IMR-90 (cell line): ENCODE data around the gene NTMT1. TPM values are rescaled to one million over a fixed set of nuclear protein-coding genes. Genes with fewer than 3 reads are reported as not detected.

Experiments used
- ATAC-seq: fragments of 200-7000 bp; cut with Tn5 transposase; 2 replicates; pipeline ENCODE4 v1.9.1; 2020; ENCODE audit warnings: low read depth, mild to moderate bottlenecking, moderate library complexity
- BruUV-seq: library from RNA; stranded (reverse); fragments of 400-500 nt; replicated peaks from 2 replicates; lab custom pipeline; 2021; lab: Mats Ljungman, UMichigan
- CTCF ChIA-PET: fragments of 300-600 bp; formaldehyde crosslinking; extraction: SDS; loops from one replicate; lab custom pipeline; 2021; ENCODE audit warnings: antibody characterized with exemption; lab: Yijun Ruan, JAX
- POLR2A ChIA-PET: fragments of 300-600 bp; sonication (Branson Sonifier 250); formaldehyde crosslinking; loops from one replicate; lab custom pipeline; 2022; ENCODE audit warnings: antibody characterized with exemption; ENCODE audit not compliant: unreplicated experiment; lab: Charles Lee
- DNase-seq: peaks from one replicate; pipeline ENCODE4 v3.0.0; 2013
- H2AFZ ChIP-seq: replicated peaks from 2 replicates; pipeline ENCODE3; 2013; ENCODE audit warnings: low read length, mild to moderate bottlenecking; ENCODE audit not compliant: poor library complexity
- H2AK5ac ChIP-seq: 2 replicates; pipeline ENCODE4 v1.6.1; 2013; ENCODE audit warnings: low read depth, low read length, inconsistent platforms
- H2AK9ac ChIP-seq: replicated peaks from 2 replicates; pipeline ENCODE3; 2013; ENCODE audit warnings: mild to moderate bottlenecking, low read depth, low read length, moderate library complexity; ENCODE audit not compliant: poor library complexity
- H2BK120ac ChIP-seq: 2 replicates; pipeline ENCODE4 v1.6.1; 2013; ENCODE audit warnings: low read depth, low read length, inconsistent platforms
- H2BK15ac ChIP-seq: 3 replicates; pipeline ENCODE4 v1.6.1; 2013; ENCODE audit warnings: low read depth, low read length, inconsistent platforms
- H2BK20ac ChIP-seq: 2 replicates; pipeline ENCODE4 v1.6.1; 2013; ENCODE audit warnings: low read depth, mild to moderate bottlenecking, inconsistent platforms, low read length, moderate library complexity
- H2BK5ac ChIP-seq: 2 replicates; pipeline ENCODE4 v1.6.1; 2013; ENCODE audit warnings: mild to moderate bottlenecking, low read depth, low read length, inconsistent platforms; ENCODE audit not compliant: poor library complexity, severe bottlenecking
- H3K14ac ChIP-seq: replicated peaks from 2 replicates; pipeline ENCODE4 v1.6.1; 2013; ENCODE audit warnings: low read depth, low read length, inconsistent platforms
- H3K18ac ChIP-seq: 2 replicates; pipeline ENCODE4 v1.6.1; 2013; ENCODE audit warnings: low read depth, low read length, control low read depth
- H3K23ac ChIP-seq: 2 replicates; pipeline ENCODE4 v1.6.1; 2013; ENCODE audit warnings: low read depth, low read length, inconsistent platforms
- H3K27ac ChIP-seq: 2 replicates; pipeline ENCODE4 v1.5.1; 2013; ENCODE audit warnings: mild to moderate bottlenecking, control low read depth, low read length; ENCODE audit not compliant: insufficient read depth
- H3K27me3 ChIP-seq: 2 replicates; pipeline ENCODE4 v1.6.1; 2013; ENCODE audit warnings: low read length; ENCODE audit not compliant: control insufficient read depth, insufficient read depth
- H3K36me3 ChIP-seq: 2 replicates; pipeline ENCODE4 v1.6.1; 2013; ENCODE audit warnings: low read length, mixed read lengths; ENCODE audit not compliant: control insufficient read depth, insufficient read depth
- H3K4ac ChIP-seq: 2 replicates; pipeline ENCODE4 v1.6.1; 2013; ENCODE audit warnings: low read depth, low read length, inconsistent platforms
- H3K4me1 ChIP-seq: 2 replicates; pipeline ENCODE4 v1.6.1; 2013; ENCODE audit warnings: low read length, mixed read lengths; ENCODE audit not compliant: control insufficient read depth, insufficient read depth
- H3K4me2 ChIP-seq: 2 replicates; pipeline ENCODE4 v1.6.1; 2013; ENCODE audit warnings: low read depth, mild to moderate bottlenecking, control low read depth, low read length, moderate library complexity
- H3K4me3 ChIP-seq: 2 replicates; pipeline ENCODE4 v1.5.1; 2013; ENCODE audit warnings: low read depth, mild to moderate bottlenecking, control low read depth, low read length, moderate library complexity; ENCODE audit not compliant: insufficient read depth
- H3K56ac ChIP-seq: 2 replicates; pipeline ENCODE4 v1.6.1; 2013; ENCODE audit warnings: low read length, inconsistent platforms; ENCODE audit not compliant: insufficient read depth; ENCODE audit errors: extremely low read depth
- H3K79me1 ChIP-seq, 2 experiments: 2 replicates each; pipeline ENCODE4 v1.6.1; 2013; ENCODE audit warnings: low read length in 2 of 2, inconsistent platforms in 1 of 2, low read depth in 1 of 2
- H3K9ac ChIP-seq: 2 replicates; pipeline ENCODE4 v1.6.1; 2013; ENCODE audit warnings: low read depth, low read length, control low read depth
- H3K9me1 ChIP-seq: 2 replicates; pipeline ENCODE4 v1.6.1; 2013; ENCODE audit warnings: low read length, inconsistent platforms; ENCODE audit not compliant: insufficient read depth
- H3K9me3 ChIP-seq: 2 replicates; pipeline ENCODE4 v1.6.1; 2013; ENCODE audit warnings: low read length; ENCODE audit not compliant: control insufficient read depth, insufficient read depth
- H4K20me1 ChIP-seq: 2 replicates; pipeline ENCODE4 v1.6.1; 2013; ENCODE audit warnings: low read length, inconsistent platforms; ENCODE audit not compliant: insufficient read depth
- H4K5ac ChIP-seq: 2 replicates; pipeline ENCODE4 v1.6.1; 2013; ENCODE audit warnings: mild to moderate bottlenecking, low read depth, low read length, control low read depth
- H4K8ac ChIP-seq, 2 experiments: 2 replicates each; pipeline ENCODE4 v1.6.1; 2013; ENCODE audit warnings: low read depth in 2 of 2, low read length in 2 of 2, control low read depth in 1 of 2, inconsistent platforms in 1 of 2
- H4K91ac ChIP-seq: 2 replicates; pipeline ENCODE4 v1.6.1; 2013; ENCODE audit warnings: low read depth, low read length, inconsistent platforms; ENCODE audit not compliant: insufficient read depth
- BHLHE40 ChIP-seq: fragments of 150-350 bp; IDR thresholded peaks from 2 replicates; pipeline ENCODE4 v1.6.1; 2016; ENCODE audit warnings: mild to moderate bottlenecking, low read depth, low read length
- CEBPB ChIP-seq: IDR thresholded peaks from 2 replicates; pipeline ENCODE4 v1.6.1; 2012; ENCODE audit warnings: low read depth, low read length, improper control_type of control experiment
- CHD1 ChIP-seq: IDR thresholded peaks from 2 replicates; pipeline ENCODE4 v1.6.1; 2012; ENCODE audit warnings: low read depth, low read length, improper control_type of control experiment
- FOS ChIP-seq: fragments of 150-350 bp; IDR thresholded peaks from 2 replicates; pipeline ENCODE4 v1.6.1; 2016; ENCODE audit warnings: low read depth, low read length
- MAFK ChIP-seq: IDR thresholded peaks from 2 replicates; pipeline ENCODE4 v1.6.1; 2012; ENCODE audit warnings: low read depth, low read length, improper control_type of control experiment
- MAZ ChIP-seq: IDR thresholded peaks from 2 replicates; pipeline ENCODE4 v1.6.1; 2012; ENCODE audit warnings: low read depth, mild to moderate bottlenecking, low read length, improper control_type of control experiment, moderate library complexity, borderline replicate concordance
- MXI1 ChIP-seq: IDR thresholded peaks from 2 replicates; pipeline ENCODE4 v1.6.1; 2012; ENCODE audit warnings: low read depth, mild to moderate bottlenecking, low read length, moderate library complexity, borderline replicate concordance
- NFE2L2 ChIP-seq: fragments of 150-350 bp; IDR thresholded peaks from 2 replicates; pipeline ENCODE4 v1.6.1; 2016; ENCODE audit warnings: low read depth, mild to moderate bottlenecking, low read length
- POLR2A ChIP-seq: IDR thresholded peaks from 2 replicates; pipeline ENCODE4 v1.6.1; 2012; ENCODE audit warnings: mild to moderate bottlenecking, low read depth, low read length
- RAD21 ChIP-seq: IDR thresholded peaks from 2 replicates; pipeline ENCODE4 v1.6.1; 2012; ENCODE audit warnings: low read length, improper control_type of control experiment
- RCOR1 ChIP-seq: IDR thresholded peaks from 2 replicates; pipeline ENCODE4 v1.6.1; 2012; ENCODE audit warnings: mild to moderate bottlenecking, low read length, improper control_type of control experiment; ENCODE audit not compliant: insufficient replicate concordance
- WGBS, 2 experiments: methylation state at CpG; one replicate each; pipeline versions ENCODE4 v1.1.5 to v1.1.7; 2013; ENCODE audit warnings: missing lambda C conversion rate in 2 of 2; ENCODE audit not compliant: insufficient read length in 1 of 2; ENCODE audit errors: extremely low coverage in 2 of 2; 5-methylcytosine and 5-hydroxymethylcytosine counted together
- dilution Hi-C: fragments of 300-500 bp; cut with HindIII; formaldehyde crosslinking; loops from one replicate; pipeline ENCODE4 v1.14.3; 2018; ENCODE audit warnings: low sequenced_read_pairs; ENCODE audit not compliant: unreplicated experiment
- in situ Hi-C: fragments of 300-500 bp; cut with MboI; formaldehyde crosslinking; loops from 3 replicates; pipeline ENCODE4 v1.14.3; 2019; ENCODE audit warnings: low sequenced_read_pairs, inconsistent platforms, mixed read lengths
- intact Hi-C: fragments of 100-400 bp; cut with micrococcal nuclease; formaldehyde crosslinking; loops from 2 replicates; pipeline ENCODE4 v1.10.0; 2022
- polyA plus RNA-seq, 3 experiments: library from polyadenylated mRNA; depleted of rRNA; stranded (reverse); fragments of >200 nt; gene quantifications; 2 replicates each; pipeline ENCODE4 v1.2.3, GENCODE V29; 2012; ENCODE audit warnings: low replicate concordance in 1 of 3
- total RNA-seq: library from RNA; depleted of rRNA; stranded (reverse); fragments of >200 nt; gene quantifications from 2 replicates; pipeline ENCODE4 v1.2.3, GENCODE V29; 2012
- TF ChIP-seq, protein P1 (sequence below): conservative IDR thresholded peaks from 2 replicates; pipeline ENCODE4 v1.5.1; 2012; ENCODE audit warnings: mild to moderate bottlenecking, low read depth, low read length, improper control_type of control experiment
- TF ChIP-seq, protein P2 (sequence below): fragments of 150-350 bp; IDR thresholded peaks from 2 replicates; pipeline ENCODE4 v1.6.1; 2016; ENCODE audit warnings: low read depth, mild to moderate bottlenecking, low read length, moderate library complexity, borderline replicate concordance

The NTMT1 gene
- total and polyA plus RNA-seq, 2 of the 4 experiments (the other 2 are of a cell fraction) = 68.1 to 88.1 TPM

DNA sequence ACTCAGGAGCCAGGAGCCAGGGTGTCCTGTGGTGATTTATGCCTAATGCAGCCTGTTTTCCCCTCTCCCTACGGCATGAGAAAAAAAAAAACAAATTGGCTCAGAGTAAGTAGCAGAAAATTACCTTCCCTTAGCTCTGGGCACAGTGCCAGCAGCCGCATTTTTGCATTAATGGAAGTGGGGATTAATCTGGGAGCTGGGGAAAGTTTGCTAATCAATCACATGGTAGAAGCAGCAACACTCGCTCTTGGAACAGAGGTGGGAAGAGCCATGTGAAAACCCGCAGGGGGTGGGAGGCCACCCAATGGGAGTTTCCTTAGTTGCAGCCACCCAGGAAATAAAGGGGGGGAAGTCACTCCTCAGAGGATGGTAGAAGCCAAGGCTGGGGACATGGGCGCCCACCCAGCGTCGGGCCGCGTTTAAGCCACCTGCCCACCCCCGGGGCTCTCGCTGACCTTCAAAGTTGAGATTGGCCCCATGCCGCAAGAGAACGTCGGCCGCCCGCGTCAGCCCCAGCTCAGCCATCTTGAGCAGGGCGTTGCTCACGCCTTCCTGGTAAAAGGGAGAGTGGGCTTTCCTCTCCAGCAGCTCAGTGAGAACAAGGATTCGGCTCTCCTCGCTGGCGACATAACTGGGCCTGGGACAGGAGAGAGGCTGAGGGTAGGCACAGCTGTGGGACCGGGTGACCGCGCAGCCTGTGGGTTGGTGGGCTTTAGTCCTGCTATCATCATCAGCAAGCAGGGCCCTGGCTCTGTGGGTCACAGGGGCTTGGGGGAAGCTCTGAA lies 14.3 kb downstream of the NTMT1 start:
- no peaks in the 10 kb centered on the region for H3K27me3 ChIP-seq
- no peak overlapping the region for H3K18ac ChIP-seq
- intact Hi-C loops = no loop called here
- no peak overlapping the region for H2BK20ac ChIP-seq
- peak; percentile 39 for DNase-seq
- no peak overlapping the region for H4K8ac ChIP-seq
- H2AK5ac ChIP-seq = no peak overlapping the region; the same call in 1 of the 2 replicates
- peak overlapping the region; percentile 4; the same call in 1 of the 2 replicates for H3K27ac ChIP-seq
- H2BK120ac ChIP-seq = no peak overlapping the region
- H3K9me1 ChIP-seq = no peaks in the 10 kb centered on the region
- no peak for ATAC-seq
- H3K23ac ChIP-seq = no peak overlapping the region
- peaks cover 36% of the 10 kb centered on the region for H3K36me3 ChIP-seq
- peaks cover 58% of the 10 kb centered on the region for H4K20me1 ChIP-seq
- peak overlapping the region; percentile 81; the same call in 1 of the 2 replicates for H3K4me3 ChIP-seq
- POLR2A ChIA-PET = no interaction called here
- H3K4ac ChIP-seq = no peak overlapping the region
- no TSS peak for BruUV-seq
- TF ChIP-seq MXI1 (no peak), RAD21 (no peak), MAZ (no peak), FOS (no peak), POLR2A (no peak), NFE2L2 (no peak), BHLHE40 (no peak), CEBPB (no peak), CHD1 (no peak), RCOR1 (no peak), MAFK (no peak)
- TF ChIP-seq, protein P1, sequence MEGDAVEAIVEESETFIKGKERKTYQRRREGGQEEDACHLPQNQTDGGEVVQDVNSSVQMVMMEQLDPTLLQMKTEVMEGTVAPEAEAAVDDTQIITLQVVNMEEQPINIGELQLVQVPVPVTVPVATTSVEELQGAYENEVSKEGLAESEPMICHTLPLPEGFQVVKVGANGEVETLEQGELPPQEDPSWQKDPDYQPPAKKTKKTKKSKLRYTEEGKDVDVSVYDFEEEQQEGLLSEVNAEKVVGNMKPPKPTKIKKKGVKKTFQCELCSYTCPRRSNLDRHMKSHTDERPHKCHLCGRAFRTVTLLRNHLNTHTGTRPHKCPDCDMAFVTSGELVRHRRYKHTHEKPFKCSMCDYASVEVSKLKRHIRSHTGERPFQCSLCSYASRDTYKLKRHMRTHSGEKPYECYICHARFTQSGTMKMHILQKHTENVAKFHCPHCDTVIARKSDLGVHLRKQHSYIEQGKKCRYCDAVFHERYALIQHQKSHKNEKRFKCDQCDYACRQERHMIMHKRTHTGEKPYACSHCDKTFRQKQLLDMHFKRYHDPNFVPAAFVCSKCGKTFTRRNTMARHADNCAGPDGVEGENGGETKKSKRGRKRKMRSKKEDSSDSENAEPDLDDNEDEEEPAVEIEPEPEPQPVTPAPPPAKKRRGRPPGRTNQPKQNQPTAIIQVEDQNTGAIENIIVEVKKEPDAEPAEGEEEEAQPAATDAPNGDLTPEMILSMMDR = no peak
- TF ChIP-seq, protein P2, sequence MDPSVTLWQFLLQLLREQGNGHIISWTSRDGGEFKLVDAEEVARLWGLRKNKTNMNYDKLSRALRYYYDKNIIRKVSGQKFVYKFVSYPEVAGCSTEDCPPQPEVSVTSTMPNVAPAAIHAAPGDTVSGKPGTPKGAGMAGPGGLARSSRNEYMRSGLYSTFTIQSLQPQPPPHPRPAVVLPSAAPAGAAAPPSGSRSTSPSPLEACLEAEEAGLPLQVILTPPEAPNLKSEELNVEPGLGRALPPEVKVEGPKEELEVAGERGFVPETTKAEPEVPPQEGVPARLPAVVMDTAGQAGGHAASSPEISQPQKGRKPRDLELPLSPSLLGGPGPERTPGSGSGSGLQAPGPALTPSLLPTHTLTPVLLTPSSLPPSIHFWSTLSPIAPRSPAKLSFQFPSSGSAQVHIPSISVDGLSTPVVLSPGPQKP = no peak
- H4K5ac ChIP-seq = no peak overlapping the region
- no peak overlapping the region for H3K14ac ChIP-seq
- H3K56ac ChIP-seq = 0 out of 2 replicates have a peak overlapping the region, but pooled peaks have one; percentile 6
- no peak overlapping the region for H2BK5ac ChIP-seq
- H3K9ac ChIP-seq = no peak overlapping the region
- in situ Hi-C loops = no loop called here
- CTCF ChIA-PET = interaction anchor here (0.6 to 1.3 kb wide), 4 partner anchors 14 to 509 kb away, joined by 3 to 5 read pairs (median 4); partner anchors contain the start of gene NTMT1
- peak overlapping the region; percentile 83 for H3K4me2 ChIP-seq
- H3K79me1 ChIP-seq = peaks cover 3 to 61% of the 10 kb centered on the region in 2 experiments; a peak in 3 of 4 replicates
- dilution Hi-C loops = no loop called here
- WGBS, 2 experiments = 56% methylated on average over 8 of the region's 25 CpGs; no CpG with 5 or more reads in 1 of the 2 experiments
- peaks cover 15% of the 10 kb centered on the region for H3K4me1 ChIP-seq
- no peak overlapping the region for H2BK15ac ChIP-seq
- no peaks in the 10 kb centered on the region for H3K9me3 ChIP-seq
- H2AFZ ChIP-seq = no peak overlapping the region
- no peak overlapping the region for H4K91ac ChIP-seq
- no peak overlapping the region for H2AK9ac ChIP-seq
